ENCODE measurements around the gene MBTPS1. TPM values are rescaled to one million over a fixed set of nuclear protein-coding genes. Genes with fewer than 3 reads are reported as not detected.

The MBTPS1 gene
- total and polyA plus RNA-seq, 10 of the 15 experiments (the other 5 are each of a cell fraction or from before 2014, with no cell fraction given) = 1.3 to 43.9 (median 35.2) TPM

DNA sequence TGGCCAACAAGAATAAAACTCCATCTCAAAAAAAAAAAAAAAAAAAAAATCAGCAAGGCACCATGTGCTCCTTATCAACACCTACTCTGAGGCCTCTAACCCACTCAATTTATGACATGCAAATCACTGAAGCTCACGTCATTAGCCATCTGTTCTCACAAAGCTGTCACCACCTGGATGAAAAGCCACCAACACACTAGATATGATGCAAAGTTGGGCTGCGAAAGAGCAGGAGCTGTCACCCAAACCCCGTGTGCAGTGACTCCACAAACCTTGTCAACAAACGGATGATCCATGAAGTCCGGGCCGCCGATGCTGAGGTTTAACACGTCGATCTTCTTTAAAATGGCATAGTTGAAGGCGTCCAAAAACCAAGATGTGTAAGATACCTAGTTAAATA, 25.3 kb downstream of the MBTPS1 start:
- RAD21 ChIA-PET (ENCODE audit: unreplicated experiment) = no interaction called here
- Histone ChIP-seq H4K20me1 (ENCODE audit: control insufficient read depth, insufficient read depth) (peaks cover 12% of the 10 kb centered on the region), H3K27ac (ENCODE audit: control insufficient read depth, insufficient read depth) (no peak overlapping the region), H3K36me3 (ENCODE audit: control insufficient read depth in 2 of 2, insufficient read depth in 2 of 2, low read length in 1 of 2) (peaks cover 22 to 50% of the 10 kb centered on the region in 2 experiments), H3K4me3 (no peak overlapping the region), H2AFZ (ENCODE audit: control insufficient read depth, low read depth, low read length) (no peak overlapping the region), H3K27me3 (replicated peaks in 1 of 2; ENCODE audit: control insufficient read depth in 2 of 2, insufficient read depth in 2 of 2, low read length in 1 of 2) (no peaks in the 10 kb centered on the region), H3K4me1 (ENCODE audit: control insufficient read depth, insufficient read depth, low read length) (peaks cover 34% of the 10 kb centered on the region), H3K9me3 (replicated peaks; ENCODE audit: control insufficient read depth, insufficient read depth, low read length) (no peaks in the 10 kb centered on the region), H3K4me2 (ENCODE audit: control insufficient read depth, insufficient read depth) (no peak overlapping the region), H3K9ac (ENCODE audit: control insufficient read depth, insufficient read depth, low read length) (no peak overlapping the region), H3K79me2 (ENCODE audit: control insufficient read depth, insufficient read depth, low read length) (no peaks in the 10 kb centered on the region)
- POLR2A ChIA-PET = interaction anchor here (0.7 kb wide), 1 partner anchor 11 kb away, joined by 5 read pairs; no protein-coding TSS in a partner anchor
- ATAC-seq = no peak
- no TSS peak for BruUV-seq (replicated peaks)
- in situ Hi-C loops (cut with MboI) = no loop called here
- intact Hi-C loops (cut with micrococcal nuclease; ENCODE audit: unreplicated experiment) = no loop called here
- no peak for FAIRE-seq
- CTCF ChIA-PET = interaction anchor here (0.6 to 2.0 kb wide), 3 partner anchors 14 to 332 kb away, joined by 3 to 8 read pairs (median 3); partner anchors contain the start of gene TAF1C
- TF ChIP-seq EZH2 (IDR thresholded peaks at IDR 0.05; ENCODE audit: borderline replicate concordance, control insufficient read depth, low read depth, low read length) (no peak), JUNB (IDR thresholded peaks at IDR 0.05) (no peak), SIX5 (IDR thresholded peaks at IDR 0.05; ENCODE audit: low read depth, low read length, severe bottlenecking) (no peak), SIN3A (IDR thresholded peaks at IDR 0.05; ENCODE audit: low read depth, low read length) (no peak), TCF12 (IDR thresholded peaks at IDR 0.05; ENCODE audit: low read depth, low read length) (no peak), POLR2A (IDR thresholded peaks at IDR 0.05; ENCODE audit: low read depth, low read length) (no peak), MEF2B (IDR thresholded peaks at IDR 0.05; ENCODE audit: partially characterized antibody, poor library complexity, severe bottlenecking) (no peak), SREBF1 (IDR thresholded peaks at IDR 0.05; ENCODE audit: low read length) (no peak), ETV6 (conservative IDR thresholded peaks at IDR 0.05 in 1 of 2, IDR thresholded peaks at IDR 0.05 in 1 of 2; ENCODE audit: borderline replicate concordance in 1 of 2, low read depth in 1 of 2) (no peak), BHLHE40 (IDR thresholded peaks at IDR 0.05; ENCODE audit: borderline replicate concordance in 1 of 2, low read depth in 2 of 2, low read length in 1 of 2) (no peak)
- TF ChIP-seq, protein P1, sequence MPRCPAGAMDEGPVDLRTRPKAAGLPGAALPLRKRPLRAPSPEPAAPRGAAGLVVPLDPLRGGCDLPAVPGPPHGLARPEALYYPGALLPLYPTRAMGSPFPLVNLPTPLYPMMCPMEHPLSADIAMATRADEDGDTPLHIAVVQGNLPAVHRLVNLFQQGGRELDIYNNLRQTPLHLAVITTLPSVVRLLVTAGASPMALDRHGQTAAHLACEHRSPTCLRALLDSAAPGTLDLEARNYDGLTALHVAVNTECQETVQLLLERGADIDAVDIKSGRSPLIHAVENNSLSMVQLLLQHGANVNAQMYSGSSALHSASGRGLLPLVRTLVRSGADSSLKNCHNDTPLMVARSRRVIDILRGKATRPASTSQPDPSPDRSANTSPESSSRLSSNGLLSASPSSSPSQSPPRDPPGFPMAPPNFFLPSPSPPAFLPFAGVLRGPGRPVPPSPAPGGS (IDR thresholded peaks at IDR 0.05; ENCODE audit: borderline replicate concordance, insufficient read depth, low read depth, low read length, poor library complexity, severe bottlenecking) = no peak
- TF ChIP-seq, protein P2, sequence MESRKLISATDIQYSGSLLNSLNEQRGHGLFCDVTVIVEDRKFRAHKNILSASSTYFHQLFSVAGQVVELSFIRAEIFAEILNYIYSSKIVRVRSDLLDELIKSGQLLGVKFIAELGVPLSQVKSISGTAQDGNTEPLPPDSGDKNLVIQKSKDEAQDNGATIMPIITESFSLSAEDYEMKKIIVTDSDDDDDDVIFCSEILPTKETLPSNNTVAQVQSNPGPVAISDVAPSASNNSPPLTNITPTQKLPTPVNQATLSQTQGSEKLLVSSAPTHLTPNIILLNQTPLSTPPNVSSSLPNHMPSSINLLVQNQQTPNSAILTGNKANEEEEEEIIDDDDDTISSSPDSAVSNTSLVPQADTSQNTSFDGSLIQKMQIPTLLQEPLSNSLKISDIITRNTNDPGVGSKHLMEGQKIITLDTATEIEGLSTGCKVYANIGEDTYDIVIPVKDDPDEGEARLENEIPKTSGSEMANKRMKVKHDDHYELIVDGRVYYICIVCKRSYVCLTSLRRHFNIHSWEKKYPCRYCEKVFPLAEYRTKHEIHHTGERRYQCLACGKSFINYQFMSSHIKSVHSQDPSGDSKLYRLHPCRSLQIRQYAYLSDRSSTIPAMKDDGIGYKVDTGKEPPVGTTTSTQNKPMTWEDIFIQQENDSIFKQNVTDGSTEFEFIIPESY (IDR thresholded peaks at IDR 0.05) = no peak
- SMC1A ChIA-PET (ENCODE audit: uncharacterized antibody, unreplicated experiment) = no interaction called here
- no peak for DNase-seq (ENCODE audit: low read depth, low spot score)
- WGBS (ENCODE audit: insufficient coverage, insufficient replicate concordance, low lambda C conversion rate, missing lambda C conversion rate) = 93% methylated on average over 10 of the region's 10 CpGs

Measured in GM12878 (cell line).